Activated CD4-positive, alpha-beta T cell treated with anti-CD3 and anti-CD28 coated beads, Interleukin-2, amount 10 ng/mL, durations not matched to agents 24 days and 14 days (primary cell): ENCODE measurements around the gene NPHS1. TPM values are rescaled to one million over a fixed set of nuclear protein-coding genes. Genes with fewer than 3 reads are reported as not detected.

Experiments used
- DNase-seq: peaks from one replicate; pipeline ENCODE4 v3.0.0; 2022
- H3K27ac Mint-ChIP-seq: one replicate; pipeline ENCODE4 v1.8.0; 2022; ENCODE audit warnings: mild to moderate bottlenecking, mixed read lengths
- H3K27me3 Mint-ChIP-seq: one replicate; pipeline ENCODE4 v1.8.0; 2022; ENCODE audit warnings: mixed read lengths
- H3K36me3 Mint-ChIP-seq: one replicate; pipeline ENCODE4 v1.8.0; 2022; ENCODE audit warnings: low read depth, mild to moderate bottlenecking, mixed read lengths
- H3K4me1 Mint-ChIP-seq: one replicate; pipeline ENCODE4 v1.8.0; 2021; ENCODE audit warnings: mixed read lengths
- H3K4me3 Mint-ChIP-seq: one replicate; pipeline ENCODE4 v1.8.0; 2022; ENCODE audit warnings: mild to moderate bottlenecking, moderate library complexity, mixed read lengths
- H3K9me3 Mint-ChIP-seq: one replicate; pipeline ENCODE4 v1.8.0; 2021; ENCODE audit warnings: mixed read lengths
- intact Hi-C: fragments of 100-400 bp; cut with micrococcal nuclease; formaldehyde crosslinking; loops from one replicate; pipeline ENCODE4 v1.15.1; 2023
- total RNA-seq: library from RNA; stranded (reverse); gene quantifications from 2 replicates; pipeline ENCODE4 v1.2.3, GENCODE V29; 2022

Gene NPHS1
- total RNA-seq, 1 donor from 2014 or later: not detected

GRCh38 chr19:35788205-35788960 lies 63.9 kb downstream of the NPHS1 start:
- Mint-ChIP-seq H3K9me3 (no peaks in the 10 kb centered on the region), H3K4me3 (no peak overlapping the region), H3K4me1 (no peaks in the 10 kb centered on the region), H3K27me3 (no peaks in the 10 kb centered on the region), H3K36me3 (peaks cover 5% of the 10 kb centered on the region), H3K27ac (no peak overlapping the region)
- intact Hi-C loops: no loop called here
- DNase-seq: no peak

- intact Hi-C loops: no loop called here
- Mint-ChIP-seq H3K27ac (no peak overlapping the region), H3K4me3 (no peak overlapping the region), H3K27me3 (no peaks in the 10 kb centered on the region), H3K9me3 (no peaks in the 10 kb centered on the region), H3K36me3 (peaks cover 13% of the 10 kb centered on the region), H3K4me1 (no peaks in the 10 kb centered on the region)
- DNase-seq: no peak
Observed at GRCh38 chr19:35787227-35787799, 65.0 kb downstream of the NPHS1 start.

- H3K4me1 Mint-ChIP-seq: no peaks in the 10 kb centered on the region
- no peak overlapping the region for H3K27ac Mint-ChIP-seq
- H3K9me3 Mint-ChIP-seq: no peaks in the 10 kb centered on the region
- H3K27me3 Mint-ChIP-seq: no peaks in the 10 kb centered on the region
- no peak overlapping the region for H3K4me3 Mint-ChIP-seq
- intact Hi-C loops: no loop called here
- no peak for DNase-seq
- H3K36me3 Mint-ChIP-seq: peaks cover 15% of the 10 kb centered on the region
Observed at GRCh38 chr19:35786299-35787160, 65.8 kb downstream of the NPHS1 start.

- Mint-ChIP-seq H3K36me3 (peaks cover 20% of the 10 kb centered on the region), H3K4me3 (no peak overlapping the region), H3K27ac (no peak overlapping the region), H3K4me1 (no peaks in the 10 kb centered on the region), H3K27me3 (no peaks in the 10 kb centered on the region), H3K9me3 (no peaks in the 10 kb centered on the region)
- no peak for DNase-seq
- intact Hi-C loops: no loop called here
Observed at GRCh38 chr19:35785339-35785627, 67.0 kb downstream of the NPHS1 start.

- Mint-ChIP-seq H3K36me3 (peaks cover 21% of the 10 kb centered on the region), H3K4me3 (no peak overlapping the region), H3K4me1 (no peaks in the 10 kb centered on the region), H3K27me3 (no peaks in the 10 kb centered on the region), H3K27ac (no peak overlapping the region), H3K9me3 (no peaks in the 10 kb centered on the region)
- intact Hi-C loops: no loop called here
- no peak for DNase-seq
Observed at GRCh38 chr19:35784503-35785338, 67.6 kb downstream of the NPHS1 start.

- Mint-ChIP-seq H3K36me3 (peaks cover 26% of the 10 kb centered on the region), H3K4me1 (peaks cover 2% of the 10 kb centered on the region), H3K9me3 (no peaks in the 10 kb centered on the region), H3K27me3 (no peaks in the 10 kb centered on the region), H3K27ac (no peak overlapping the region), H3K4me3 (no peak overlapping the region)
- intact Hi-C loops: no loop called here
- no peak for DNase-seq
Observed at GRCh38 chr19:35783469-35784434, 68.6 kb downstream of the NPHS1 start.

- peaks cover 2% of the 10 kb centered on the region for H3K4me1 Mint-ChIP-seq
- no peaks in the 10 kb centered on the region for H3K9me3 Mint-ChIP-seq
- no peak overlapping the region for H3K27ac Mint-ChIP-seq
- H3K36me3 Mint-ChIP-seq: peaks cover 28% of the 10 kb centered on the region
- no peaks in the 10 kb centered on the region for H3K27me3 Mint-ChIP-seq
- no peak overlapping the region for H3K4me3 Mint-ChIP-seq
- intact Hi-C loops: no loop called here
- DNase-seq: no peak
Observed at GRCh38 chr19:35782589-35782988, 69.7 kb downstream of the NPHS1 start.

GRCh38 chr19:35781650-35782049 lies 70.7 kb downstream of the NPHS1 start:
- peaks cover 28% of the 10 kb centered on the region for H3K36me3 Mint-ChIP-seq
- no peak overlapping the region for H3K27ac Mint-ChIP-seq
- H3K9me3 Mint-ChIP-seq: no peaks in the 10 kb centered on the region
- H3K4me1 Mint-ChIP-seq: peaks cover 11% of the 10 kb centered on the region
- intact Hi-C loops: no loop called here
- H3K27me3 Mint-ChIP-seq: no peaks in the 10 kb centered on the region
- no peak overlapping the region for H3K4me3 Mint-ChIP-seq
- DNase-seq: no peak

GRCh38 chr19:35780717-35781116 lies 71.6 kb downstream of the NPHS1 start:
- peaks cover 27% of the 10 kb centered on the region for H3K36me3 Mint-ChIP-seq
- intact Hi-C loops: no loop called here
- H3K9me3 Mint-ChIP-seq: no peaks in the 10 kb centered on the region
- no peak overlapping the region for H3K27ac Mint-ChIP-seq
- no peak for DNase-seq
- no peaks in the 10 kb centered on the region for H3K27me3 Mint-ChIP-seq
- H3K4me3 Mint-ChIP-seq: no peak overlapping the region
- H3K4me1 Mint-ChIP-seq: peaks cover 17% of the 10 kb centered on the region

GRCh38 chr19:35780058-35780457 lies 72.2 kb downstream of the NPHS1 start:
- Mint-ChIP-seq H3K9me3 (no peaks in the 10 kb centered on the region), H3K27ac (no peak overlapping the region), H3K4me1 (peaks cover 18% of the 10 kb centered on the region), H3K27me3 (no peaks in the 10 kb centered on the region), H3K36me3 (peaks cover 26% of the 10 kb centered on the region), H3K4me3 (no peak overlapping the region)
- no peak for DNase-seq
- intact Hi-C loops: no loop called here

- H3K9me3 Mint-ChIP-seq: no peaks in the 10 kb centered on the region
- no peaks in the 10 kb centered on the region for H3K27me3 Mint-ChIP-seq
- no peak overlapping the region for H3K4me3 Mint-ChIP-seq
- H3K4me1 Mint-ChIP-seq: peaks cover 26% of the 10 kb centered on the region
- H3K27ac Mint-ChIP-seq: no peak overlapping the region
- DNase-seq: no peak
- intact Hi-C loops: loop anchor here (5.0 kb wide), 1 partner anchor 88 kb away; the partner anchor contains the start of gene APLP1
- H3K36me3 Mint-ChIP-seq: peaks cover 26% of the 10 kb centered on the region
Observed at GRCh38 chr19:35779033-35779432, 73.3 kb downstream of the NPHS1 start.

- Mint-ChIP-seq H3K4me1 (peaks cover 26% of the 10 kb centered on the region), H3K4me3 (no peak overlapping the region), H3K36me3 (peaks cover 19% of the 10 kb centered on the region), H3K27ac (no peak overlapping the region), H3K9me3 (no peaks in the 10 kb centered on the region), H3K27me3 (no peaks in the 10 kb centered on the region)
- DNase-seq: no peak
- intact Hi-C loops: loop anchor here (5.0 kb wide), 1 partner anchor 89 kb away; the partner anchor contains the start of gene APLP1
Observed at GRCh38 chr19:35777961-35778360, 74.3 kb downstream of the NPHS1 start.
